ENCODE data around the gene NRGN. TPM values are rescaled to one million over a fixed set of nuclear protein-coding genes. Genes with fewer than 3 reads are reported as not detected.

Gene NRGN
- total and polyA plus RNA-seq, 10 of the 15 experiments (the other 5 are each of a cell fraction or from before 2014, with no cell fraction given) = 0.36 to 3.2 (median 1.1) TPM; not detected in 2

- no peak for TF ChIP-seq TAF1 (IDR thresholded peaks at IDR 0.05; ENCODE audit: borderline replicate concordance, low read depth, low read length)
- TF ChIP-seq CBX3 (IDR thresholded peaks at IDR 0.05; ENCODE audit: borderline replicate concordance, low read depth) = no peak
- TF ChIP-seq CREB1 (IDR thresholded peaks at IDR 0.05; ENCODE audit: low read depth) = no peak
- no peak for TF ChIP-seq POLR2AphosphoS5 (IDR thresholded peaks at IDR 0.05; ENCODE audit: low read length)
- TF ChIP-seq FOXK2 (IDR thresholded peaks at IDR 0.05) = no peak
- no peak for TF ChIP-seq KAT2A (conservative IDR thresholded peaks at IDR 0.05; ENCODE audit: control insufficient read depth, low read depth, low read length)
- no peak for TF ChIP-seq E4F1 (IDR thresholded peaks at IDR 0.05; ENCODE audit: borderline replicate concordance, partially characterized antibody)
- no peak for TF ChIP-seq NFYB (IDR thresholded peaks at IDR 0.05; ENCODE audit: insufficient read depth, low read depth, low read length)
- no peak for TF ChIP-seq JUND (IDR thresholded peaks at IDR 0.05; ENCODE audit: low read depth, low read length)
- peak; percentile 82 for TF ChIP-seq GATAD2B (conservative IDR thresholded peaks at IDR 0.05; ENCODE audit: low read depth)
- TF ChIP-seq IKZF1 (conservative IDR thresholded peaks at IDR 0.05) = peak; percentile 90
- TF ChIP-seq EZH2 (IDR thresholded peaks at IDR 0.05; ENCODE audit: borderline replicate concordance, control insufficient read depth, low read depth, low read length) = no peak
- TF ChIP-seq SIX5 (IDR thresholded peaks at IDR 0.05; ENCODE audit: low read depth, low read length, severe bottlenecking) = no peak
- TF ChIP-seq ZNF384 (IDR thresholded peaks at IDR 0.05; ENCODE audit: borderline replicate concordance, low read depth, low read length) = no peak
- no peak for TF ChIP-seq ESRRA (IDR thresholded peaks at IDR 0.05; ENCODE audit: low read length)
- TF ChIP-seq RFX5 (IDR thresholded peaks at IDR 0.05; ENCODE audit: low read depth, low read length) = no peak
- 0 out of 2 replicates have a peak, but pooled peaks have one; percentile 38 for TF ChIP-seq RELB (IDR thresholded peaks at IDR 0.05; ENCODE audit: low read depth)
- TF ChIP-seq CEBPZ (IDR thresholded peaks at IDR 0.05; ENCODE audit: low read depth, low read length) = no peak
- TF ChIP-seq SMAD5 (IDR thresholded peaks at IDR 0.05; ENCODE audit: low read depth) = no peak
- TF ChIP-seq SUZ12 (IDR thresholded peaks at IDR 0.05; ENCODE audit: unreplicated experiment) = peak; percentile 48
- no peak for TF ChIP-seq NR2C2 (IDR thresholded peaks at IDR 0.05; ENCODE audit: borderline replicate concordance, control insufficient read depth, insufficient read length, low read depth)
- no peak for TF ChIP-seq ATF7 (IDR thresholded peaks at IDR 0.05; ENCODE audit: low read depth)
- TF ChIP-seq NR2C1 (IDR thresholded peaks at IDR 0.05) = no peak
- no peak for TF ChIP-seq SP1 (IDR thresholded peaks at IDR 0.05; ENCODE audit: low read depth, low read length)
Observed at GRCh38 chr11:124717786-124718651, 21.7 kb upstream of the NRGN start (continued).

Data from GM12878 (cell line).